GM21528 (cell line): ENCODE data around the gene IPPK.
"Not testable (repeated sequence)": the region's sequence is repeated elsewhere in the genome, so short reads cannot be mapped to it uniquely, and the experiment has no call there.

ENCODE experiments used
- ATAC-seq: cut with Tn5 transposase; IDR thresholded peaks from one replicate; pipeline ENCODE4 v1.9.1; 2021; ENCODE audit warnings: mild to moderate bottlenecking, moderate library complexity; ENCODE audit not compliant: unreplicated experiment, low FRiP score

Gene IPPK

DNA sequence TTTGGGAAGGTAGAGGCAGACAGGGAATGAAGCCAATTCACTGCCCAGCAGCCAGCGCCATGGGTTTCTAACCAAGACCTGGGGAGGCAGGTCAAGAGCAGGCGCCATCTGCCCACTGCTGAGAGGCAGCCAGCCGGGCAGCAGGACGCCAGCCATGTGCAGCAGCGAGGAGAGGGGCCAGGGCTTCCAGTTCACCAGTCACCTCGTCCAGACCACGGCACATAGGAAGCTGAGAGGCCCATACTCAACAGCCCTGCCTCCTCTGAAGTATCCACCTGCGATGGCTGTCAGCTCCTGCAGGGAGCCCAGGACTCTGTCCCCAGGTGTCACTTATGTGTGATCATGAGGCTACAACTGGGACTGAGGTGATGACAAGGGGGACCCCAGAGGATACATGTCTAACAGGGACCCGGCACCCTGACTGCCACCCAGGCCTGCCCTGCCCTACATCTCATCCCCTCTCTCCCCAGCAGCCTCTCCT lies 30.1 kb downstream of the IPPK start:
- ATAC-seq, result no peak

DNA sequence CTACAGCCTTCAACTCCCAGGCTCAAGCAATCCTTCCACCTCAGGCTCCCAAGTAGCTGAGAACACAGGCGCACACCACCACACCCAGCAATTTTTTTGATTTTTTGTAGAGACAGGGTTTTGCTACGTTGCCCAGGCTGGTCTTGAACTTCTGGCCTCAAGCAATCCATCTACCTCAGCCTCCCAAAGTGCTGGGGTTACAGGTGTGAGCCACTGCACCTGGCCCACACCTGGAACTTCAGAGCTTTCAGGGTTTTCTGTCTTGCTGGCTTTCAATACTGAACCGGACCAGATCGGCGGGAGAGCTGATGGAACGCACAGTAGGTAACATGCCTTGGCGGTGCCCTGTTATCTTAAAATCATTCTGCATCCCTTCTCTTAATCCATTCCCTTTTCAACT lies 30.8 kb downstream of the IPPK start:
- ATAC-seq, result no peak

DNA sequence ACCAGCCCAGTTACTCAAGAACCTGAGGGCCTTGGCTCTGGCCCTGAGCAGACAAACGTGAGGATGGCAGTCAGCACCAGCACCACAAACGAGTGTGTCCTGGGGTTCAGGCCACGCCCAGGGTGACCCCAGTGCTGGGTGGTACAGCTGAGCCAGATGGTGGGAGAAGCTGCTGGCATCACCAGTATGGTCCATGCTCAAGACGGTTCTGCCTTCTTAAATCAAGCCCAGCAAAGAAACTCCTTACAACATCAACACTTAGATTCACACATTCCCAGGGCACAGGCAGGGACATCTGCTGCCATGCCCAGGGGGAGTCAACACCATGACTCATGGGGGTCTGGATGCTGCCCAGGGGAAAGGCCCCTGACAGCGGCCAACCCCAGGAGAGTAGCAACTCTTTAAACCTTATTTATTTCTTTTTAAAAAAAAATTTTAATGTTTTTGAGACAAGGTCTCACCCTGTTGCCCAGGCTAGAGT lies 31.3 kb downstream of the IPPK start:
- ATAC-seq, result no peak

GRCh38 chr9:92637886-92638620 lies 31.9 kb downstream of the IPPK start:
- ATAC-seq, result no peak

- no peak for ATAC-seq
Measured at GRCh38 chr9:92637326-92637725, 32.6 kb downstream of the IPPK start.

- ATAC-seq, result no peak
Measured at GRCh38 chr9:92636627-92637026, 33.3 kb downstream of the IPPK start.

DNA sequence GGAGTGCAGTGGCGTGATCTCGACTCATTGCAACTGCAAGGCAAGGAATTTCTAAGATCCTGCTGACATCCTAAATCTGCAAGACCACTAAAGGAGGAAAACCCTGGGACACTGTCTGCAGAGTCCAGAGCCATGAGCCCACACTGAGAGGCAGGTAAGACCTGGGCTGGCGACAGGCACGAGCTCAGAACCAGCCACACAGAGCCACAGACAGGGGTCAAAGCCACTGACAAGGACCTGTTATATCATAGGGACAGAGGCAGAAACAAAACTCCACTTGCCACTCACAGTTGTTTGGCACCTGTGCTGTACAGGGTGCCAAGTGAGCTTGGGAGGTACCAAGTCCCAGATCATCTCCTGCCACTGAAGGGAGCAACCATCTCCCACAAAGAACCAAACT lies 34.2 kb downstream of the IPPK start:
- no peak for ATAC-seq

- no peak for ATAC-seq
Measured at GRCh38 chr9:92634712-92635605, 35.0 kb downstream of the IPPK start.

DNA sequence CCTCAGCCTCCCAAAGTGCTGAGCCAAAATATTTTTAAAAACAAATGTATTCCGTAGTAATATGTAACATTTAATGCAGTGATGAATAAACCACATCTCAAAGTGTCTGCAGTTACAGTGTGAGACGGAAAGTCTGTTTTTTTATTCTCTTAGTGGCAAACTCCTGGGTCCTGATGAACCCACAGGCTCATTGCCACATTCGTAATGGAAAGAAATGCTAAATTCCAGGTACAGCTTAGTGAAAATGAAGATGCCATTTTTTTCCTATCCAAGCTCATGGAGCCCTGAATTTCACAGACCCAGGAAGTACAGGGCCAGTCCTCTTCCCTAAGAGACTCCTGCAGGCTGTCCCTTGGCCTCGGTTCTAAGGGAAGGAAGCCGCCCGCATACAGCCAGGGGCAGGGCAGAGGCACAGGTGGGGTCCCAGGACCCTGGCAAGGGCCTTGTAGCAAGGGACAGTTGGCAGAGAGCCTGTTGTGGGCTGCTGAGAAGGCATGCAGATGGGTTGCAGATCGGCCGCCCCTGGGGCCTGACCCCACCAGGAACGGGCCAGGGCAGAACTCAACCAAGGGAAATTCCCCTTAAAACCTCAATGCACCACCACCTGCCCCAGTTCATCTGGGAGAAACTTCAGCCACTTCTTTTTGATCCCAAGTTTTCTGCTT lies 36.2 kb downstream of the IPPK start:
- no peak for ATAC-seq

GRCh38 chr9:92632641-92633040 lies 37.3 kb downstream of the IPPK start:
- no peak for ATAC-seq

GRCh38 chr9:92631452-92632343 lies 38.2 kb downstream of the IPPK start:
- no peak for ATAC-seq

DNA sequence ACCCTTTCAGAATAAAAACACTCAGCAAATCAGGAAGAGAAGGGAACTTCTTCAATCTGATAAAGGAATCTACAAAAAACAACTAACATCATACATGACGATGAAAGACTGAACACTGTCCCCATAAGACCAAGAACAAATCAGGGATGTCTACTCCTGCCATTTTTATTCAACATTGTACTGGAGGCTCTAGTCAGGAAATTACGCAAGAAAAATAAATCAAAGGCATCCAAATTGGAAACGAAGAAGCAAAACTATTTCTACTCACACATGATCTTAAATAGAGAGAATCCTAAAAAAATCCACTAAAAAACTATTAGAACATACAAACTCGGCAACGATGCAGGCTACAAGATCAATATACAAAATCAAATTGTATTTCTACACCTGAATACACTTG lies 42.3 kb downstream of the IPPK start:
- no peak for ATAC-seq

GRCh38 chr9:92626484-92626883 lies 43.4 kb downstream of the IPPK start:
- no peak for ATAC-seq

- ATAC-seq, result not testable (repeated sequence)
Measured at GRCh38 chr9:92623936-92624335, 46.0 kb downstream of the IPPK start.

- ATAC-seq, result no peak
Measured at GRCh38 chr9:92620845-92621244, 49.1 kb downstream of the IPPK start.

DNA sequence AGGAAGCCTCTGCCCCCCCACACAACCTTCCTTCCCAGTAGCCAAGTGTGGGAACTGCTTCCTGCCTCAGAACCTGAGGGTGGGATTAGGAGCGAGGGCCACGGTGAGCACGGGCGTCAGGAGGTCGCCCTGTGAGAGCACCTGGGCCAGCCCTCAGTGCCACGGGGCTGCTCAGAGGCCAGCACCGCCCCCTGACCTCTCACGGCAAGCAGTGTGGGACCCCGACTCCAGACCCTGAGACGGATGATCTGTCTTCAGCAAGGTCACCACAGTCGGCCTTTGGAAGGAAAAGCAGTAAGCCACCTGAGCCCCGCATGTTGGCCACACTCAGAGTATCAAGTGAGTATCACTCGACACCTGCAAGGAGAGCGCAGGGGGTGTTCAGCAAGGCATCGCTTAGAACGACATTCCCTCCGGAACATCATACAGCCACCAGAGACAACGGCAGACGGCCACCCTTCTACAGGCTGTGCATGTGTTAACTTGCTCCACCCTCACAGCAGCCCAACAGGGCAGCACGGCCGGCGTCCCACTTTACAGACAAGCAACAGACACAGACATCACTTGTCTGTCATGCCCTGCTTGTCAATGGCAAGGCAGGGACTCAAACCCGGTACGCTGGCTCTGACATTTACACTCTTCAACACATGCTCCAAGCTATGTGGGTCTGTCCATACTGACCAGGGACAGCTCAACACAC lies 50.2 kb downstream of the IPPK start:
- ATAC-seq, result no peak

- ATAC-seq, result no peak
Measured at GRCh38 chr9:92618633-92619225, 51.2 kb downstream of the IPPK start.

GRCh38 chr9:92617951-92618510 lies 51.9 kb downstream of the IPPK start:
- ATAC-seq, result no peak
